Measurements from ENCODE around the gene TPO. TPM values are rescaled to one million over a fixed set of nuclear protein-coding genes. Genes with fewer than 3 reads are reported as not detected.

Gene TPO
- polyA plus RNA-seq, 3 donors, result not detected

DNA sequence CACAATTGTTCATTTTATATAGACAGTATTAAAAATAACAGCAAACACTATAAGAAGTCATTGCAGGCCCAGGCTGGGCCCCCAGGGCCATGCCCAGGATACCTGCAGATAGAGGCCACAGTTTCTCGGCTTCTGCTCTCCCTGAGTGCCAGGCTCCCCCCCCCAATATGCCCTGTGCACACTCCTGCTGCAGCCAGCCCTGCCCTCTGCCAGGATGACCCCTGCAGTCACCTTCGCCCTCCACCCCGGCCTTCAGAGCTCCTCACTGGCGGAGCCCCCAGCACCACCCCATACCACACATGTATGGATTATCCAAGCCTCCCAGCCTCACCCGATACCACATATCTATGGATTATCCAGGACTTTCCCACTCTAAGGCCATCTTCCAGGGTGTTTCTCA is 104.5 kb downstream of the TPO start:
- H4K20me1 ChIP-seq (ENCODE audit: insufficient read depth, low read length), result no peaks in the 10 kb centered on the region
- Mint-ChIP-seq H3K4me1 (no peaks in the 10 kb centered on the region), H3K27me3 (ENCODE audit: low read depth in 3 of 3) (peaks cover 0 to 2% (median 0%) of the 10 kb centered on the region in 3 donors), H3K36me3 (no peaks in the 10 kb centered on the region), H3K4me3 (no peak overlapping the region), H3K27ac (no peak overlapping the region), H3K9me3 (no peaks in the 10 kb centered on the region)
- no peaks in the 10 kb centered on the region for H3K9me3 ChIP-seq (replicated peaks in 1 of 2; ENCODE audit: control insufficient read depth in 1 of 2, insufficient read depth in 1 of 2, low read length in 2 of 2)
- no peaks in the 10 kb centered on the region for H3K4me1 ChIP-seq (ENCODE audit: control insufficient read depth in 1 of 2, insufficient read depth in 2 of 2, low read length in 2 of 2)
- no peak overlapping the region for H2AFZ ChIP-seq (ENCODE audit: insufficient read depth, low read depth, low read length, poor library complexity, severe bottlenecking)
- TF ChIP-seq, protein P1, sequence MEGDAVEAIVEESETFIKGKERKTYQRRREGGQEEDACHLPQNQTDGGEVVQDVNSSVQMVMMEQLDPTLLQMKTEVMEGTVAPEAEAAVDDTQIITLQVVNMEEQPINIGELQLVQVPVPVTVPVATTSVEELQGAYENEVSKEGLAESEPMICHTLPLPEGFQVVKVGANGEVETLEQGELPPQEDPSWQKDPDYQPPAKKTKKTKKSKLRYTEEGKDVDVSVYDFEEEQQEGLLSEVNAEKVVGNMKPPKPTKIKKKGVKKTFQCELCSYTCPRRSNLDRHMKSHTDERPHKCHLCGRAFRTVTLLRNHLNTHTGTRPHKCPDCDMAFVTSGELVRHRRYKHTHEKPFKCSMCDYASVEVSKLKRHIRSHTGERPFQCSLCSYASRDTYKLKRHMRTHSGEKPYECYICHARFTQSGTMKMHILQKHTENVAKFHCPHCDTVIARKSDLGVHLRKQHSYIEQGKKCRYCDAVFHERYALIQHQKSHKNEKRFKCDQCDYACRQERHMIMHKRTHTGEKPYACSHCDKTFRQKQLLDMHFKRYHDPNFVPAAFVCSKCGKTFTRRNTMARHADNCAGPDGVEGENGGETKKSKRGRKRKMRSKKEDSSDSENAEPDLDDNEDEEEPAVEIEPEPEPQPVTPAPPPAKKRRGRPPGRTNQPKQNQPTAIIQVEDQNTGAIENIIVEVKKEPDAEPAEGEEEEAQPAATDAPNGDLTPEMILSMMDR (IDR thresholded peaks at IDR 0.05), result no peak
- no peak overlapping the region for H3K9ac ChIP-seq (ENCODE audit: insufficient read depth, low read length, poor library complexity, severe bottlenecking)
- no peaks in the 10 kb centered on the region for H3K27me3 ChIP-seq (ENCODE audit: control insufficient read depth in 2 of 2, insufficient read depth in 2 of 2, low read length in 2 of 2)
- intact Hi-C loops (cut with micrococcal nuclease), result no loop called here
- H3K27ac ChIP-seq (ENCODE audit: low read depth in 1 of 2, low read length in 2 of 2), result no peak overlapping the region
- DNase-seq, result no peak
- WGBS (ENCODE audit: insufficient coverage), result 93% methylated on average over 4 of the region's 5 CpGs
- H3K4me3 ChIP-seq (replicated peaks in 1 of 3; ENCODE audit: low read depth in 2 of 3, low read length in 3 of 3), result no peak overlapping the region
- no peaks in the 10 kb centered on the region for H3K36me3 ChIP-seq (replicated peaks in 1 of 2; ENCODE audit: control insufficient read depth in 1 of 2, insufficient read depth in 2 of 2, low read length in 2 of 2)
- no peaks in the 10 kb centered on the region for H3K79me2 ChIP-seq (ENCODE audit: insufficient read depth, low read length)
- H3K4me2 ChIP-seq (replicated peaks; ENCODE audit: extremely low read depth, low read length, poor library complexity, severe bottlenecking), result no peak overlapping the region

DNA sequence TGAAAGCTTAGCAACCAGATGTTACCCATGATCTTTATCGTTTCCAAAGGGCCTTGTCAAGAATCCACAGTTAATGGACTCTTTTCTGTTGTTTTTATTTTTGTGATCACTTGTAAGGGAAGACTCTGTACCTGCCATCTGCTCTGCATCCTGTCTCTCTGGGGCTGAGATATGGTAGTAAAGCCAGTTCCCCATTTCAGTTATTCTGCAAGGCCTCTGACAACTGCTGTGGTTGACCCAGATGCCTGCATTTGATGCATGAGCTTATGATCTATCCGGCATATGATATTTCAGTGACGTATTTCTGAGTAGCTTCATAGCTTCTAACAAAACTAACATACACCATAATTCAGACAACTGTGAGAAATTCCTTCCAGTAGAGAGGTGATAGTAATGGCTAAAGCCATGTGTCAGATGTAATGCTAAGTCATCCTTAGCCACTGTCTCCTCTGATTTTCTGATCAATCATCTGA is 105.1 kb downstream of the TPO start:
- Mint-ChIP-seq H3K27ac (no peak overlapping the region), H3K36me3 (no peaks in the 10 kb centered on the region), H3K27me3 (ENCODE audit: low read depth in 3 of 3) (peaks cover 0 to 2% (median 0%) of the 10 kb centered on the region in 3 donors), H3K9me3 (no peaks in the 10 kb centered on the region), H3K4me3 (no peak overlapping the region), H3K4me1 (no peaks in the 10 kb centered on the region)
- intact Hi-C loops (cut with micrococcal nuclease), result no loop called here
- Histone ChIP-seq H3K9me3 (replicated peaks in 1 of 2; ENCODE audit: control insufficient read depth in 1 of 2, insufficient read depth in 1 of 2, low read length in 2 of 2) (no peaks in the 10 kb centered on the region), H3K79me2 (ENCODE audit: insufficient read depth, low read length) (no peaks in the 10 kb centered on the region), H4K20me1 (ENCODE audit: insufficient read depth, low read length) (no peaks in the 10 kb centered on the region), H3K4me2 (replicated peaks; ENCODE audit: extremely low read depth, low read length, poor library complexity, severe bottlenecking) (no peak overlapping the region), H3K9ac (ENCODE audit: insufficient read depth, low read length, poor library complexity, severe bottlenecking) (no peak overlapping the region), H3K4me3 (replicated peaks in 1 of 3; ENCODE audit: low read depth in 2 of 3, low read length in 3 of 3) (no peak overlapping the region), H3K36me3 (replicated peaks in 1 of 2; ENCODE audit: control insufficient read depth in 1 of 2, insufficient read depth in 2 of 2, low read length in 2 of 2) (no peaks in the 10 kb centered on the region), H2AFZ (ENCODE audit: insufficient read depth, low read depth, low read length, poor library complexity, severe bottlenecking) (no peak overlapping the region), H3K27me3 (ENCODE audit: control insufficient read depth in 2 of 2, insufficient read depth in 2 of 2, low read length in 2 of 2) (no peaks in the 10 kb centered on the region), H3K4me1 (ENCODE audit: control insufficient read depth in 1 of 2, insufficient read depth in 2 of 2, low read length in 2 of 2) (no peaks in the 10 kb centered on the region), H3K27ac (ENCODE audit: low read depth in 1 of 2, low read length in 2 of 2) (no peak overlapping the region)
- no CpG with 5 or more reads among the region's 3 CpGs for WGBS (ENCODE audit: insufficient coverage)
- DNase-seq, result no peak
- TF ChIP-seq, protein P1 (IDR thresholded peaks at IDR 0.05), result no peak

Measured in CD14-positive monocyte (primary cell).